ENCODE results near the gene UTY.
"Not testable (repeated sequence)": the region's sequence is repeated elsewhere in the genome, so short reads cannot be mapped to it uniquely, and the experiment has no call there.

The UTY gene

GRCh38 chrY:13300795-13301194 is 179.0 kb downstream of the UTY start:
- DNase-seq (ENCODE audit: extremely low read depth, low read depth): no peak
- TF ChIP-seq CTCF (IDR thresholded peaks at IDR 0.05; ENCODE audit: low read depth, low read length): no peak

- TF ChIP-seq CTCF (IDR thresholded peaks at IDR 0.05; ENCODE audit: low read depth, low read length): no peak
- DNase-seq (ENCODE audit: extremely low read depth, low read depth): no peak
These were observed 180.4 kb downstream of the UTY start for GRCh38 chrY:13299411-13299810.

GRCh38 chrY:13296176-13296890 is 183.5 kb downstream of the UTY start:
- DNase-seq (ENCODE audit: extremely low read depth, low read depth): no peak
- no peak for TF ChIP-seq CTCF (IDR thresholded peaks at IDR 0.05; ENCODE audit: low read depth, low read length)

- TF ChIP-seq CTCF (IDR thresholded peaks at IDR 0.05; ENCODE audit: low read depth, low read length): no peak
- DNase-seq (ENCODE audit: extremely low read depth, low read depth): no peak
These were observed 184.8 kb downstream of the UTY start for GRCh38 chrY:13295026-13295425.

- no peak for TF ChIP-seq CTCF (IDR thresholded peaks at IDR 0.05; ENCODE audit: low read depth, low read length)
- no peak for DNase-seq (ENCODE audit: extremely low read depth, low read depth)
These were observed 188.6 kb downstream of the UTY start for GRCh38 chrY:13291199-13291598.

- not testable (repeated sequence) for DNase-seq (ENCODE audit: extremely low read depth, low read depth)
These were observed 197.4 kb downstream of the UTY start for GRCh38 chrY:13282151-13283054.

GRCh38 chrY:13279561-13279960 is 200.3 kb downstream of the UTY start:
- no peak for TF ChIP-seq CTCF (IDR thresholded peaks at IDR 0.05; ENCODE audit: low read depth, low read length)
- DNase-seq (ENCODE audit: extremely low read depth, low read depth): no peak

Data from AG09319 (cell line).